HAP-1 (cell line): ENCODE measurements around the gene HHATL.

Experiments used
- DNase-seq, 2 experiments: peaks; one replicate each; pipeline ENCODE4 v3.0.0-alpha.2; 2016 to 2020; ENCODE audit warnings: low spot score in 2 of 2
- H3K27me3 ChIP-seq: fragments of 250-450 bp; sonication (Bioruptor Pico); 2 replicates; pipeline ENCODE4 v1.5.1; 2020; ENCODE audit warnings: low read depth, mild to moderate bottlenecking, moderate library complexity
- H3K36me3 ChIP-seq: fragments of 250-450 bp; sonication (Bioruptor Pico); replicated peaks from 2 replicates; pipeline ENCODE4 v1.5.1; 2020; ENCODE audit warnings: mild to moderate bottlenecking
- H3K4me1 ChIP-seq: fragments of 250-450 bp; sonication (Bioruptor Pico); 2 replicates; pipeline ENCODE4 v1.5.1; 2020; ENCODE audit warnings: mild to moderate bottlenecking
- H3K4me3 ChIP-seq: fragments of 250-450 bp; sonication (Bioruptor Pico); 2 replicates; pipeline ENCODE4 v1.5.1; 2020; ENCODE audit warnings: mild to moderate bottlenecking, moderate library complexity
- H3K9me3 ChIP-seq: fragments of 250-450 bp; sonication (Bioruptor Pico); 2 replicates; pipeline ENCODE4 v1.5.1; 2020; ENCODE audit warnings: mild to moderate bottlenecking, moderate library complexity
- in situ Hi-C: fragments of 300-500 bp; cut with MboI; formaldehyde crosslinking; loops from 3 replicates; pipeline ENCODE4 v1.14.3; 2020; ENCODE audit warnings: low sequenced_read_pairs, inconsistent platforms, mixed read lengths

HHATL gene

DNA sequence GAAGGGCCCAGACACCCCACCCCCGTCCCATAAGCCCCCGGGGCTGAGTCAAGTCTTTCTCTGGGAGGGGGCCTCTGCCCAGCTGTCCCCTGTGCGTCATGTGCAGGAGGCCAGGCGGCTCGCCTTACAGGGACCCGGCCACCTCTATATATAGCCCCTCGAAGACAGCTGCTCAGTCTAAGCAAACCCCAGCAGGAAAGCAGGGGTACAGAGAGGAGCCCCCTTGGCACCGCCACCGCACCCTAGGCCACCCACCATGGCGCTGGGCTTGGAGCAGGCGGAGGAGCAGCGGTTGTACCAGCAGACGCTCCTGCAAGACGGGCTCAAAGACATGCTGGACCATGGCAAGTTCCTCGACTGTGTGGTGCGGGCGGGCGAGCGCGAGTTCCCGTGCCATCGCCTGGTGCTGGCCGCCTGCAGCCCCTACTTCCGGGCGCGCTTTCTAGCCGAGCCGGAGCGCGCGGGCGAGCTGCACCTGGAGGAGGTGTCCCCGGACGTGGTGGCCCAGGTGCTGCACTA, 17.2 kb downstream of the HHATL start, which contains the start of gene KLHL40:
TSS of gene KLHL40 (plus strand) at position 175 of the 519 bp plus-strand sequence. CDS start at position 257, 82 bp downstream.
- Histone ChIP-seq H3K4me3 (no peak within 1 kb of the TSS), H3K27me3 (peaks cover 3% of the 10 kb centered on the region; the same call in 1 of the 2 replicates), H3K9me3 (no peaks in the 10 kb centered on the region), H3K36me3 (no peaks in the 10 kb centered on the region), H3K4me1 (no peaks in the 10 kb centered on the region)
- in situ Hi-C loops: no loop called here
- DNase-seq: no peak

DNA sequence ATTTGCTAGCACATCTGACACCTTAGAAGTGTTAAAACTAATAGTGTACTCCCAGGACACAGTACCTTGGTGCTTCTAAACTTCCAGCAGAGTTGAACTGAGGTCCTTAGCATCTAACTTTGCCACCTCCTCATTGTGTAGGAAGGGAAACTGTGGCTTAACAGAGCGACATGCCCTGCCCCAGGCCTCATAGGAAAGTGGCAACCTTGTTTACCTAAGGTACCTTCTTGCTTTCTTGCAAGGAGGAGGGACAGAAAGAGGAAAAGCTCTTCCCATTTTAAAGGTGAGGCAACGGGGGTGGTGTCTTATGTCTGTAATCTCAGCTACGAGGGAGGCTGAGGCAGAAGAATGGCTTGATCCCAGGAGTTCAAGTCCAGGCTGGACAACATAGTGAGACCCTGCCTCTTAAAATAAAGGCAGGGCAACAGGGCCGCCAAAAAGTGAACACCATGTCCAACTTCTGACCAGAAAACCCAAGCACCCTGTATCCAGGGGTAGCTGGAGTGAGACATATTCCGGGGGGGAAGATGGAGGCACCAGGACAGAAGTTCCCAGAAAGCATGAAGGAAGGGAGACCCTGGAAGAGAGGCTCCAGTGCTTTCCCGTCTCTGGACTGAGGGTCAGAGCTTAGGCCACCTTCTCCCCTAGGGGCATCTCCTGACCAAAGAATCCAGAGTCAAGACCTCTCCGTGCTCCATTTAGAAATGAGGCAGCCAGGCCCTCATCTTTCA, 17.8 kb downstream of the HHATL start:
- no peak overlapping the region for H3K4me3 ChIP-seq
- no peaks in the 10 kb centered on the region for H3K36me3 ChIP-seq
- in situ Hi-C loops: no loop called here
- no peaks in the 10 kb centered on the region for H3K9me3 ChIP-seq
- H3K4me1 ChIP-seq: no peaks in the 10 kb centered on the region
- no peaks in the 10 kb centered on the region for H3K27me3 ChIP-seq
- DNase-seq: no peak

DNA sequence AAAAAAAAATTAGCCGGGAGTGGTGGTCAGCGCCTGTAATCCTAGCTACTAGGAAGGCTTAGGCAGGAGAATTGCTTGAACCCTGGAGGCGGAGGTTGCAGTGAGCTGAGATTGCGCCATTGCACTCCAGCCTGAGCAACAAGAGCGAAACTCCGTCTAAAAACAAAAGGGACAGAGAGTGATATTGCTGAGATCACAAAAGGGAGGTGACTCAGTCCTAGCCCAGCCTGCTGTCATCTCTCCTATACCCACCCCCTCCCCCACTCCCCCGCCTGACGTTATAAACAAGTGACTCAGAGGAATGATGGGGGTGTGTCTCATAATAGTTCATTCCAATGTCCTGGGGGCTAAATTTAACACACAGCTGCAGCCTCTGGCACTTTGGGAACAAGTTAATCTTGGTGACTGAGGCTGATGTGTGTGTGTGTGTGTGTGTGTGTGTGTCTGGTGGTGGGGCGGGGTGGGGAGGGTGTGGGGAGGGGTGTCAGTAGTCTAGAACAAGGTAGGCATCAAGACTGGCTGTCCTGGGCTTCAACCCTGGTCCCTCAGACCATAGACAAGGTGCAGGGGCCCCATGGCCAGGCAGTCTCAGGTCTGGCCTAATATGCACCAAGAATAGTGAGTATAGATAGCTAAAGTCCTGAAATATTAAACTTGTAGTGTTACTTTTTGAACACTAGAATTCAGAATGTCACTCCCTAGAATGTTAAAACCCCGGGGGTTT, 18.6 kb downstream of the HHATL start:
- H3K27me3 ChIP-seq: no peaks in the 10 kb centered on the region
- in situ Hi-C loops: no loop called here
- DNase-seq: peak; percentile 13 to 69
- no peaks in the 10 kb centered on the region for H3K9me3 ChIP-seq
- no peaks in the 10 kb centered on the region for H3K4me1 ChIP-seq
- no peak overlapping the region for H3K4me3 ChIP-seq
- H3K36me3 ChIP-seq: no peaks in the 10 kb centered on the region

DNA sequence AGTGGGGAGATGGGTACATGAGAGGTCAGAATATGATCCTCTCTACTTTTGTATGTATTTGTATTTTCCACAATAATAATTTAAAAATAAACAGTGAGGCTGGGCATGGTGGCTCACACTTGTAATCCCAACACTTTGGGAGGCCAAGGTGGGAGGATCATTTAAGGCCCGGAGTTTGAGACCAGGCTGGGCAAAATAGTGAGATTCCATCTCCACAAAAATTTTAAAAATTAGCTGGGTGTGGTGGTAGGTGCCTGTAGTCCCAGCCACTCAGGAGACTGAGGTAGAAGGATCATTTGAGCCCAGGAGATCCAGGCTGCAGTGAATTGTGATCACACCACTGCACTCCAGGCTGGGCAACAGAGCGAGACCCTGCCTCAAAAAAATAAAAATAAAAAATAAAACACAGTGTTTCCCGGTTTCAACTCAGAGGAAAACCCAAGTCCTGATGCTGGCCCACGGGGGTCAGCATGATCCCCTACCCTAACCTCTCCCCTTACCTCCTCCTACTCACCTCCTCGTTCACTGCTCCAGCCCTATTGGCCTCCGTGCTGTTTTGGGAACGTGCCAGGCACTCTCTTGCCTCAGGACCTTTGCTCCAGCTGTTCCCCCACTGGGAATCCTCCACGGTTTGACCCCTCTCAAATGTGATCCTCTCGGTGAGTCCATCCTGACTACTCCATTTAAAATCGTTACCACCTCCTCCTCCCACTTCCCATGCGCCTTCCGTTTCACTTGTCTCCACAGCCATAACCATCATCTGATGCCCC, 20.1 kb downstream of the HHATL start:
- H3K27me3 ChIP-seq: no peaks in the 10 kb centered on the region
- in situ Hi-C loops: no loop called here
- H3K9me3 ChIP-seq: no peaks in the 10 kb centered on the region
- H3K4me1 ChIP-seq: no peaks in the 10 kb centered on the region
- DNase-seq: no peak
- H3K4me3 ChIP-seq: no peak overlapping the region
- no peaks in the 10 kb centered on the region for H3K36me3 ChIP-seq

DNA sequence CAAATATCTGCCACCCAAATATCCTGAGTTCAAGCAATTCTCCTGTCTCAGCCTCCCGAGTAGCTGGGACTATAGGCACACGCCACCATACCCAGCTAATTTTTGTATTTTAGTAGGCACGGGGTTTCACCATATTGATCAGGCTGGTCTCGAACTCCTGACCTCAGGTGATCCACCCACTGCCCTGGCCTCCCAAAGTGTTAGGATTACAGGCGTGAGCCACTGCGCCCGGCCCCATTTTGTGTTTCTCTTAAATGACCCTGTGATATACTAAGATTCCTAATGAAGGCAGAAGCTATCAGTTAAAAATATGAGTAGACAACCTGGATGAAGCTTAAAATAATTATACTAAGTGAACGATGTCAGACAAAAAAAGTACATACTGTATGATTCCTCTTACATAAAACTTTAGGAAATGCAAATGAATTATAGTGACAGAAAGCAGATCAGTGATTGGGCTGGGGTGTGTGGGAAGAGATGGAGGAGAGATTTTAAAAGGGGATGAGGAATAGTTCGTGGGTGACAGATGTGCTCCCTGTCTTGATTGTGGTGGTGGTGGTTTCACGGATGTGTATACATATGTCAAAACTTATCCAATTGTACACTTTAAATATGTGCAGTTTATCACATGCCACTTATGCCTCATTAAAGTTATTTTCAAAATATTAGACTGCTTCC, 21.1 kb downstream of the HHATL start:
- no peak for DNase-seq
- Histone ChIP-seq H3K4me1 (no peaks in the 10 kb centered on the region), H3K36me3 (no peaks in the 10 kb centered on the region), H3K9me3 (no peaks in the 10 kb centered on the region), H3K27me3 (no peaks in the 10 kb centered on the region), H3K4me3 (no peak overlapping the region)
- in situ Hi-C loops: no loop called here

- Histone ChIP-seq H3K9me3 (no peaks in the 10 kb centered on the region), H3K4me1 (no peaks in the 10 kb centered on the region), H3K27me3 (no peaks in the 10 kb centered on the region), H3K36me3 (no peaks in the 10 kb centered on the region), H3K4me3 (no peak overlapping the region)
- in situ Hi-C loops: no loop called here
- DNase-seq: no peak
These were observed 21.8 kb downstream of the HHATL start for GRCh38 chr3:42680806-42681205.

DNA sequence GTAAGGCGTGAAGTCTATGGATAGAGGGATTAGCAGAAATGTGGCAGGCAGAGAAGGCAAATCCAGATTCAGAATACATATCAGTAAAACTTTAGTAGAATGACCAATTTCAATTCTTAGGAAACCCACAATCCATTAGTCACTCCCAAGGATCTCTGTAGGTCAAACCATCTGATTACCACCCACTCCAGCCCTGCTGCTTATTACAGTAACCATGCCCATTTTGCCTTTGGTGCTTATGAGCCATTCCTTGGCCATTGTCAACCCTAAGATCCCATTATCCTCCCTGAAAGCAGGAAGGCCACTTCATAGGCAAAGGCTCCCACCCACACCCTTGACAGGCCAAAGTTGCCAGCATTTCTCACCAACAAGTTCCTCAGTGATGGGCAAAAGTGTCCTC, 22.3 kb downstream of the HHATL start:
- H3K27me3 ChIP-seq: no peaks in the 10 kb centered on the region
- no peak for DNase-seq
- no peaks in the 10 kb centered on the region for H3K9me3 ChIP-seq
- H3K4me3 ChIP-seq: no peak overlapping the region
- no peaks in the 10 kb centered on the region for H3K4me1 ChIP-seq
- in situ Hi-C loops: no loop called here
- H3K36me3 ChIP-seq: no peaks in the 10 kb centered on the region

- in situ Hi-C loops: no loop called here
These were observed 24.2 kb downstream of the HHATL start for GRCh38 chr3:42678447-42678846.

GRCh38 chr3:42675909-42676308, 26.7 kb downstream of the HHATL start:
- DNase-seq: no peak
- Histone ChIP-seq H3K4me3 (no peak overlapping the region), H3K4me1 (no peaks in the 10 kb centered on the region), H3K27me3 (no peaks in the 10 kb centered on the region), H3K36me3 (no peaks in the 10 kb centered on the region), H3K9me3 (no peaks in the 10 kb centered on the region)
- in situ Hi-C loops: no loop called here

More at GRCh38 chr3:42678447-42678846, 24.2 kb downstream of the HHATL start:
- no peaks in the 10 kb centered on the region for H3K36me3 ChIP-seq
- no peak for DNase-seq
- H3K4me1 ChIP-seq: no peaks in the 10 kb centered on the region
- no peaks in the 10 kb centered on the region for H3K9me3 ChIP-seq
- H3K27me3 ChIP-seq: no peaks in the 10 kb centered on the region
- no peak overlapping the region for H3K4me3 ChIP-seq

DNA sequence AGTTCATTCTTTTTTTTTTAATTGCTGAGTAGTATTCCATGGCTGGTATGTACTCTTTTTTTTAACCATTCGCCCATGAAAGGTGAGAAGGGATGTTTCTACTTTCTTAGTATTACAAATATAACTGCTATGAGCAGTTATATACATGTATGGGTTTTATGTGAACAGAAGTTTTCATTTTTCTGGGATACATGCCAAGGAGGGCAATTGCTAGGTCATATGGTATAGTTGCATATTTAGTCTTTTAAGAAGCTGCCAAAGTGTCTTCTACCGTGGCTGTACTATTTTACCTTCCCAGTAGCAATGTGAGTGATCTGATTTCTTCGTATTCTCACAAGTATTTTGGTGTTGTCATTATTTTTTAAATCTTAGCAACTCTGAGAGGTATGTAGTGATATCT, 28.5 kb downstream of the HHATL start:
- Histone ChIP-seq H3K36me3 (no peaks in the 10 kb centered on the region), H3K4me3 (no peak overlapping the region), H3K27me3 (no peaks in the 10 kb centered on the region), H3K9me3 (no peaks in the 10 kb centered on the region), H3K4me1 (no peaks in the 10 kb centered on the region)
- in situ Hi-C loops: no loop called here
- no peak for DNase-seq

- H3K4me1 ChIP-seq: no peaks in the 10 kb centered on the region
- H3K9me3 ChIP-seq: no peaks in the 10 kb centered on the region
- H3K27me3 ChIP-seq: no peaks in the 10 kb centered on the region
- DNase-seq: no peak
- H3K36me3 ChIP-seq: no peaks in the 10 kb centered on the region
- no peak overlapping the region for H3K4me3 ChIP-seq
- in situ Hi-C loops: no loop called here
These were observed 29.5 kb downstream of the HHATL start for GRCh38 chr3:42673082-42673481.

DNA sequence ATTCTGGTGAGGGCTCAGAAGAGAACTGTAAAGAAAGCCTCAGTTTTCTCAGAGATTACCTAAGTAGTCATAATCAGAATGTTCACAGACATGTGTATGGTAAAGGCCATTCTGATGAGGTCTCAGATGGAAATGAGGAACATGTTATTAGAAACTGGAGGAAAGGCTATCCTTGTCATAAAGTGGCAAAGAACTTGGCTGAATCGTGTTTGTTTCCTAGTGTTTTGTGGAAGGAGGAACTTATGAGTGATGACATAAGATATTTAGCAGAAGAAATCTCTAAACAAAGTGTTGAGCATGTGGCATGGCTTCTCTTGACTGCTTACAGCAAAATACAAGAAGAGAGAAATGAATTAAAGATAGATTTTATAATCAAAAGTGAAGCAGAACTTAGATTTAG, 30.1 kb downstream of the HHATL start:
- H3K36me3 ChIP-seq: no peaks in the 10 kb centered on the region
- DNase-seq: no peak
- H3K9me3 ChIP-seq: no peaks in the 10 kb centered on the region
- in situ Hi-C loops: no loop called here
- H3K4me1 ChIP-seq: no peaks in the 10 kb centered on the region
- H3K4me3 ChIP-seq: no peak overlapping the region
- H3K27me3 ChIP-seq: no peaks in the 10 kb centered on the region

GRCh38 chr3:42670670-42671069, 31.9 kb downstream of the HHATL start:
- no peak overlapping the region for H3K4me3 ChIP-seq
- no peaks in the 10 kb centered on the region for H3K27me3 ChIP-seq
- in situ Hi-C loops: no loop called here
- H3K9me3 ChIP-seq: no peaks in the 10 kb centered on the region
- no peak for DNase-seq
- H3K4me1 ChIP-seq: no peaks in the 10 kb centered on the region
- H3K36me3 ChIP-seq: no peaks in the 10 kb centered on the region
